ENCODE measurements around the gene C16orf95.
"Not testable (repeated sequence)": the region's sequence is repeated elsewhere in the genome, so short reads cannot be mapped to it uniquely, and the experiment has no call there.

Gene C16orf95

GRCh38 chr16:87346517-87347060 is 29.4 kb upstream of the C16orf95 start:
- no peak for DNase-seq (ENCODE audit: low read depth)

GRCh38 chr16:87345726-87346424 is 28.7 kb upstream of the C16orf95 start:
- no peak for DNase-seq (ENCODE audit: low read depth)

GRCh38 chr16:87344931-87345631 is 27.9 kb upstream of the C16orf95 start:
- DNase-seq (ENCODE audit: low read depth): peak; percentile 49

DNA sequence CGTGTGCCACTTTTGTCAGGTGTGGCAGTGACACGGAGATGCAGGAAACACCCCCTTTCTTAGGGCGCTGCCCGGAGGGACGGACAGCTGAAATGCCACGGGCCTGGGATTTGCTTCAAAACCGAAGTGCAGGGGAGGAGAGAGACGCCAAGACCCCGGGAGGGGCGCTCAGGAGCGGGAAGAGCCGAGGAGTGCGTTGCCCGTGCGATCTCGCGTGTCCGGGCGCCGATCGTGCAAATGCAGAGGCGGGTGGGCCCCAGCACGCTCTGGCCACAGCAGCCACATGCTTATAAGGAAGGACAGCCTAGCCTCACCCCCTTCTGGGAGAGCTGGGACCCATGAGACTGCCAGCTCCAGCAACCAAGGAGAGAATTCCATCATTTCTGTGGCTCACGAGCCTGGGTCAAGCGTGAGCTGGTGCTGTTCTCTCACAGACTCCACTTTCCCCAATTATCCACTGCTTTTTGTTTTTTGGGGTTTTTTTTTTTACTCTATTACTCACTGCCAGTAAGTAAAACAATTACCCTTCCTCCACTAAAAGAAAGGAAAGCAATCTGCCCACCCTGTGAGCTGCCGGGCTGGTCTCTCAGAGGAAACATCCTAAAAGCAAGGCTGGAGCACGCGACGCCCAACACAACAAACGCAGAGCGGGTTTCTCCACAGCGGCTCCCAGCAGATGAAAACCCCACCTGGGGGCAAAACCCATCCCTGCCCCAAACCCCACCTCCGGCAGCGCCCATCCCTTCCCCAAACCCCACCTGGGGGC is 27.2 kb upstream of the C16orf95 start:
- DNase-seq (ENCODE audit: low read depth): no peak

- DNase-seq (ENCODE audit: low read depth): no peak
Observed at GRCh38 chr16:87343753-87344050, 26.5 kb upstream of the C16orf95 start.

GRCh38 chr16:87342978-87343752 is 26.0 kb upstream of the C16orf95 start:
- DNase-seq (ENCODE audit: low read depth): no peak

DNA sequence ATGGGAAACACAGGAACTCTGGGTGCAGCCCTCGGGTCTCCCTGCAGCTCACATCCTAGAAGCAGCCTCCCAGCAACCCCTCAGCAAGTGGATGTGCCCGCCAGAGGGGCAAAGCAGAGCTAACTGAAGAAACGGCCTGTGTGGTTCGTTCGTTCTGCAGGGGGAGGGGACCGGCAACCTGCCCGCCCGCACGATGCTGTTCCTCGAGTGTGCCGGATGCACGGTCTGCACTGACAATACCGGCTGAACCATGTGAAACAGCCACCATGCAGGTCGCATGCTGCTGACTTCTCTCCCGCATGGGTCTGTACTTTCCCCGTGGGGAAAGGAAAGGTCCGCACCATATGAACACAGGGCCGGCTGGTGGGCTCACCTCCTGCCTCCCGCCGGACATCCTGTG is 25.3 kb upstream of the C16orf95 start:
- no peak for DNase-seq (ENCODE audit: low read depth)

- DNase-seq (ENCODE audit: low read depth): no peak
Observed at GRCh38 chr16:87340198-87340597, 23.0 kb upstream of the C16orf95 start.

DNA sequence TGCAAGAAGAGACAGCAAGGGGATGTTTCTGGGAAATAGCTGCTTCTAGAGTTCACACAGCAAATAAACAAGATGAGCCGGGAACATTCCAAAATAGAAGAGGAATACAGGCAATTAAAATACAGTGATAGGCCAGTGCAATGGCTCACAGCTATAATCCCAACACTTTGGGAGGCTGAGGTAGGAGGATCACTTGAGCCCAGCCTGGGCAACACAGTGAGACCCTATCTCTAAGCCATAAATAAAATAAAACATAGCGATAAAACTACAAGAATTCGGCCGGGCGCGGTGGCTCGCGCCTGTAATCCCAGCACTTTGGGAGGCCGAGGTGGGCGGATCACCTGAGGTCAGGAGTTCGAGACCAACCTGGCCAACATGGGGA is 22.5 kb upstream of the C16orf95 start:
- DNase-seq (ENCODE audit: low read depth): not testable (repeated sequence)

DNA sequence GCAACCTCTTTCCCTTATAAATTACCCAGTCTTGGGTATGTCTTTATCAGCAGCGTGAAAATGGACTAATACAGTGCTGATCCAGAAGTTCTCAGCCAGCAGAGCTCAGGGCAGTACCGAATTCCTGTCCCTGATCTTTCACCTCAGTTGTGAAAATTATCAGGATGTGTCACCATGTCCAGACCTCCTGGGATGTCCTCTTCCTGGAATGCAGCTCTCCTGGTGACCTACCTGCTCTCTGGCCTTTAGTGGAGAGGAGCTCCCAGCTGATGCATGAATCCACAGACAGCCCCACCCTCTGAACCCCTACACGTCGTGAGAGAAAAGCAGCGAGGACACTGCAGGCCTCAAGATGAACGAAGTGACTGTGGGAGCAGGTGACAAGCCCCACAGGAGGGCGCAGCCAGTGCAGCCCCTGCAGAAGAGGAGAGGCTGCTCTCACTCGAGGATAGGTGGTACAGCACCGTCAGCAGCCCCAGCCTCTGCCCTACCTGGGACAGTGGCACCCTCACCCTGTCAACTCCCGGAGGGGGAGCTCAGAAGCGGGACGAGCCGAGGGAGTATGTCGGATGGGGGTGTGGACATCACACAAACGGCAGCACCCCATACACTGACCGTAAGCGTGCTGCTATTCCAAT is 22.0 kb upstream of the C16orf95 start:
- no peak for DNase-seq (ENCODE audit: low read depth)

GRCh38 chr16:87338155-87338765 is 21.1 kb upstream of the C16orf95 start:
- DNase-seq (ENCODE audit: low read depth): no peak

- DNase-seq (ENCODE audit: low read depth): no peak
Observed at GRCh38 chr16:87337262-87337771, 20.1 kb upstream of the C16orf95 start.

GRCh38 chr16:87336434-87337240 is 19.4 kb upstream of the C16orf95 start:
- no peak for DNase-seq (ENCODE audit: low read depth)

DNA sequence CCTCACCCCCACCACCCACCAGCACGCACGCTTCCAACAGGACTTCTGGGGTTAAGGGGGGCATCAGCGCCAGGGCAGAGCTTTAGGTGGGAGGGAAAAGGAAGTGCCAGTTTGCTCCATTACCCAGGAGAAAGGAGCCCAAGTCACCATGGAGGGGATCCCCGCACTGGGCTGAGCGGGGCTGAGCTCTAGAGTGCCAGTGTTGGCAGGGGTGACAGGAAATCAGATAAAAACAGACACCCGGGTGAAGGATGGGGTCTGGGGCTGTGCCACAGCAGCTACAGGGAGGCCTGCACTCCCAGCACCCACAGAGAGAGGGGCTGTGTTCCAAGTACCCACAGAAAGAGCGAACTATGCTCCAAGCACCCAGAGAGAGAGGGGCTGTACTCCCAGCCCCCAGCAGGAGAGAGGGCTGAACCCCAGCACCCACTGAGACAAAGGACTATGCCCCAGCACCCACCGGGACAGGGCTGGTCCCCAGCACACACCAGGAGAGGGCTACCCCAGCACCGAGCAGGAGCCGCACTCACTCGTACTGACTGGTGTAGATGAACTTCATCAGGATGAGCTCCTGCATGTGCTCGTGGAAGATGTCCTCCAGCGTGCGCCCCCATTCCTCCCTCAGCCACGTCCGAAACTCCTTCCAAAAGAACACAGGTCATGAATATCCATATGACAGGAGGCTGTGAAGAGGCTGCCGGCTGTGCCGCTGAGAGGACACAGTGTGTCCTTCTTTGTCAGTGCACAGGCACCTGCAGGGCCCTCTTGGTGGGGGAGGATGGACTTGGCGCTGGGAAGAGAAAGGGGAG is 18.6 kb upstream of the C16orf95 start:
- DNase-seq (ENCODE audit: low read depth): no peak

DNA sequence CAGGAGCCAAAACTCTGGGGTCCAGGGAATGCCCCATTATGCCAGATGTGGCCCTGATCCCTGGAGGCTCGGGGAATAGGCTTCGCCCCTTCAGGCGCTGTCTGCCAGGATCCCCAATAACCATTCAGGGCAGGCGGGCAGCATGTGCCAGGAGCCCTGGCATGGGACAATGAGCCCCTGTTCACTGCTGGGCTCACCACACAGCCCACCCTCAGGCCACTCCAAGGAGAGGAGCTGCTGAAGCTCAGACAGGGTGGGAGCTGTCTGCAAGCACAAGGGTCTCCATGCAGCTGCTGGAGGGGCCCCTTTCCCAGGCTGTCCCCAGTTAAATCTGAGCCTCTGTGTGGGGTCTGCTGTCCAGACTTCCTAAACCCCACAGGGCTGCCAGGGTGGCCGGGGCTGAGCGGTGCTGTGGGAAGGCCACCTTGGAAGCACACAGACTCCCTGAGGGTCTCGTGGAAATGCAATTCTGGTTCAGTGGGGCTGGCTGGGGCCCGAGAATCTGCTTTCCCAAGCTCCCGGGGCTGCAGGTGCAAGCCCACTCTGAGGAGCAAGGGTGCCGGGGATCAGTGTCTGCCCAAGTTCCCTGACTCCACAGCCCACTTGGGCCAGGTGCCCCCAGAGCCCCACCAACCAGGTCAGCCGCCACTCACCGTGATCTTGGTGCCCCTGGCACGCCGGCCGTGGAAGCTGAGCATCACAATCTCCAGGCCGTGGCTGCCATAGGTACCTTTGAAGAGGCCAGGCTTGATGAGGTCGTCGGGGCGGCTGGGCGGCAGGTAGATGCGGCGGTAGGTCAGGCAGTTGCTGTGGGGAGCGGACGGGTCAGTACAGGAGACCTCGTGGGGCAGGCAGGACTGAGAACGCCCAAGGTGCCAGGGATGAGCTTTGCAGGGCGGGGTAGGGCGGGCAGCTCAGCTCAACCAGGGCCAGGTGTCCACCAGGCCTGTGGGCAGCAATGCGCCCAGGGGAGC is 17.7 kb upstream of the C16orf95 start:
- DNase-seq (ENCODE audit: low read depth): no peak

DNA sequence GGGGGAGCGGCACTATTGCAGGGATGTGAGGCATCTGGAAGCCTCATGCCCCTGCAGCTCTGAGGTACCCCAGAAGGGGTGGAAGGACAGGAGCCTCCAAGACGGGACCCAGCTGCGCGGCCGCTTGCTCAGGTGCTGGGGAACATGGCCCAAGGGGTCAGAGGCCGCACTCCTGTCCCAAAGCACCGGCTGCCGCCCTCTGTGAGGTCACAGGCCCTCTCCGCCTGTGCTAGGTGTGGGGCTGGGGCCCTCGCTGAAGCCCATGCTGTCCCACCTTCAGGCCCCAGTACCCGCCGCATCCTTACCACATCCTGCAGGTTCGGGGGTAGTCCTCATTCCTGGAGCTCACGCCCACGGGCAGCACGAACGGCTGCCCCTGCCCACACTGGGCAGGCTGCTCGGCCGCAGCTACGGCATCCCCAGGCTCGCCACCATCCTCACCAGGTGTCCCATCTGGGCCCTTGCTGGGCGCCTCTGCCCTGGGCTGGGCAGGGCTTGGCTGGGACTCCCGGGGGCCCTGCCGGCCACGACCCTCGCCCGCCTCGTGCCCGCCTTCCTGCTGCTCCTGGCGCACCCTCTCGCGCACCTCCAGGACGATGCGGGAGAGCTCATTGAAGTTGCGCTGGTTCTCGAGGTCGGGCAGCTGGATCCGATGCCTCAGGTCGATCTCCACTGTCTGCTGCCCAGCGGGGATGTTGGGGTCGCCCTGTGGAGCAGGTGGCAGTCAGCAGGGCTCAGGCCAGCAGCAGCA is 16.6 kb upstream of the C16orf95 start:
- no peak for DNase-seq (ENCODE audit: low read depth)

- DNase-seq (ENCODE audit: low read depth): no peak
Observed at GRCh38 chr16:87333101-87333500, 15.9 kb upstream of the C16orf95 start.

All from activated T-cell treated with anti-CD3 and anti-CD28 coated beads for 1 hour (primary cell).